Measurements from ENCODE around the gene ANKLE1.

ANKLE1 gene, protein sequence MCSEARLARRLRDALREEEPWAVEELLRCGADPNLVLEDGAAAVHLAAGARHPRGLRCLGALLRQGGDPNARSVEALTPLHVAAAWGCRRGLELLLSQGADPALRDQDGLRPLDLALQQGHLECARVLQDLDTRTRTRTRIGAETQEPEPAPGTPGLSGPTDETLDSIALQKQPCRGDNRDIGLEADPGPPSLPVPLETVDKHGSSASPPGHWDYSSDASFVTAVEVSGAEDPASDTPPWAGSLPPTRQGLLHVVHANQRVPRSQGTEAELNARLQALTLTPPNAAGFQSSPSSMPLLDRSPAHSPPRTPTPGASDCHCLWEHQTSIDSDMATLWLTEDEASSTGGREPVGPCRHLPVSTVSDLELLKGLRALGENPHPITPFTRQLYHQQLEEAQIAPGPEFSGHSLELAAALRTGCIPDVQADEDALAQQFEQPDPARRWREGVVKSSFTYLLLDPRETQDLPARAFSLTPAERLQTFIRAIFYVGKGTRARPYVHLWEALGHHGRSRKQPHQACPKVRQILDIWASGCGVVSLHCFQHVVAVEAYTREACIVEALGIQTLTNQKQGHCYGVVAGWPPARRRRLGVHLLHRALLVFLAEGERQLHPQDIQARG

DNA sequence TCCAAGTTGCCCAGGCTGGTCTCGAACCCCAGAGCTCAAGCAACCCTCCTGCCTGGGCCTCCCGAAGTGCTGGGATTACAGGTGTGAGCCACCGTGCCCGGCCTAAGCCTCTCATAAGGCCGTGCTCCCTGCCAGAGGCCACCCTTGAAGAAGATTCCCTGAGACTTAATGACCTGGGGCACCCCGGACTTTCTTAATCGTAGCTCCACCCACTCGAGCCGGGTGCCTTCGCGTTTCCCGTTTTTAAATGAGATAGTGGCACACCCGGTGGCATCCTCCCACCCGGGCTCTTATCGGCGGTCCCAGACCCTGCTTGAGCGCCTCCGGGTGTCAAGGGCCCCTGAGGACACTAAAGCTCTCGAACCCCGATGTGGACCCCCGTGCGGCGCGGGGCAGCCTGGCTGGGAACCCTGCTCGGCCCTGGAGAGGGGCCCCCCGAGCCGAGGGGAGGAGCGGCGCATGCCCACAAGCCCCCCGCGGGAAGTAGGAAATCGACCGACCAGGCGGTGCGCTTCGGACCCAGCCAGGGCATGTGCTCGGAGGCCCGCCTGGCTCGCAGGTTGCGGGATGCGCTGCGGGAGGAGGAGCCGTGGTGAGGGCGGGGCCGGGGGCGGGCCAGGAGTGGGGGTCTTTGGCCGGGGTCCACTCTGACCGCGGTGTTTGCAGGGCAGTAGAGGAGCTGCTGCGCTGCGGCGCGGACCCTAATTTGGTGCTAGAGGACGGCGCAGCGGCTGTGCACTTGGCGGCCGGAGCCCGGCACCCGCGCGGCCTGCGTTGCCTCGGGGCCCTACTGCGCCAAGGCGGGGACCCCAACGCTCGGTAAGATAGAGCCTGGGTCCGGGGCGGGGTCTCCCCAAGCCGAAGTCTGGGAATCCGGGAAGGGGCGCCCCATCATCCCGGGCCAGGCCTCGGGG lies at the start of gene ANKLE1:
Gene ANKLE1 (plus strand): TSS at position 511 of the 914 bp plus-strand sequence. CDS start 20 bp downstream, at position 531.
- no peak for DNase-seq (ENCODE audit: extremely low read depth, low read depth)
- TF ChIP-seq, protein P1, sequence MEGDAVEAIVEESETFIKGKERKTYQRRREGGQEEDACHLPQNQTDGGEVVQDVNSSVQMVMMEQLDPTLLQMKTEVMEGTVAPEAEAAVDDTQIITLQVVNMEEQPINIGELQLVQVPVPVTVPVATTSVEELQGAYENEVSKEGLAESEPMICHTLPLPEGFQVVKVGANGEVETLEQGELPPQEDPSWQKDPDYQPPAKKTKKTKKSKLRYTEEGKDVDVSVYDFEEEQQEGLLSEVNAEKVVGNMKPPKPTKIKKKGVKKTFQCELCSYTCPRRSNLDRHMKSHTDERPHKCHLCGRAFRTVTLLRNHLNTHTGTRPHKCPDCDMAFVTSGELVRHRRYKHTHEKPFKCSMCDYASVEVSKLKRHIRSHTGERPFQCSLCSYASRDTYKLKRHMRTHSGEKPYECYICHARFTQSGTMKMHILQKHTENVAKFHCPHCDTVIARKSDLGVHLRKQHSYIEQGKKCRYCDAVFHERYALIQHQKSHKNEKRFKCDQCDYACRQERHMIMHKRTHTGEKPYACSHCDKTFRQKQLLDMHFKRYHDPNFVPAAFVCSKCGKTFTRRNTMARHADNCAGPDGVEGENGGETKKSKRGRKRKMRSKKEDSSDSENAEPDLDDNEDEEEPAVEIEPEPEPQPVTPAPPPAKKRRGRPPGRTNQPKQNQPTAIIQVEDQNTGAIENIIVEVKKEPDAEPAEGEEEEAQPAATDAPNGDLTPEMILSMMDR (IDR thresholded peaks at IDR 0.05; ENCODE audit: low read depth, low read length, missing control alignments) = no peak
- peak within 1 kb of the TSS; percentile 48 for H3K4me3 ChIP-seq (replicated peaks; ENCODE audit: low read depth, low read length)

DNA sequence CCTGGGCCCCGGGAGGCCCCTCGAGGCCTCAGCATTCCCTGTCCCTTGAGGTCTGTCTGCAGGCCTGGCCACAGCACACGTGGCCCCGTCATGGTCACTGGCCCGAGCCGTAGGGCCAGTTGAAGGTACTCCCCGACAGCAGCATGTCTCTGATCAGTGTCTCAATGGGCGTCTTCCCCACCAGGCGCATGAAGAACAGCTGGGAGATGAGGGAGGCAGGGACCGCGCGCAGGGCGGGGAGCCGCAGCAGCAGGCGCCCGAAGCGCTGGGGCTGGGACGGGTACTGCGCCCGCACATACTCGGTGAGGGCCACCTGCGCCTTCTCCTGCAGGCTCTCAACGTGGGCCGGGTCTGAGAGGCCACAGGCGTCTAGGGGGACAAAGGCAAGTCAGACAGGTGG lies 49.4 kb upstream of the ANKLE1 start:
- no peak overlapping the region for H3K4me3 ChIP-seq (replicated peaks; ENCODE audit: low read depth, low read length)
- TF ChIP-seq, protein P1 (IDR thresholded peaks at IDR 0.05; ENCODE audit: low read depth, low read length, missing control alignments) = no peak
- no peak for DNase-seq (ENCODE audit: extremely low read depth, low read depth)

DNA sequence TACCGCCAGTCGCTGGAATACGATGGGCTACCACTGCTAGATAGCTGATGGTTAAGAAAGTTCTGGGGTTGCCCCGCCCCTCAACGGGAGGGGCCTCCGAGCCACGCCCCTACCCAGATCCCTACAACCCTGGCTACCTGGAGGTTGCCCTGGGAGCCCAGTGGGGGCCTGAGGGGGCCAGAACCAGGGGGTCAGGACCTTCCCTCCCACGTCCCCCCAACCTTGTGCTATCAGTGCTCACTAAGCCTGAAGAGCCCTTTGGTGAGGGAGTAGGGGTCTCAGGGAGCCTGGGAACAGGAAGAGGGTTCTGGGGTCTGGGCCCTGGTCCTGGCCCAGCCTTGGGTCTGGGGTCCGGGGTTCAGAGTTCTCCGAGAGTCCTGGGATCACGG lies 46.8 kb upstream of the ANKLE1 start:
- no peak for DNase-seq (ENCODE audit: extremely low read depth, low read depth)
- TF ChIP-seq, protein P1 (IDR thresholded peaks at IDR 0.05; ENCODE audit: low read depth, low read length, missing control alignments) = no peak
- peak overlapping the region; percentile 82 for H3K4me3 ChIP-seq (replicated peaks; ENCODE audit: low read depth, low read length)

DNA sequence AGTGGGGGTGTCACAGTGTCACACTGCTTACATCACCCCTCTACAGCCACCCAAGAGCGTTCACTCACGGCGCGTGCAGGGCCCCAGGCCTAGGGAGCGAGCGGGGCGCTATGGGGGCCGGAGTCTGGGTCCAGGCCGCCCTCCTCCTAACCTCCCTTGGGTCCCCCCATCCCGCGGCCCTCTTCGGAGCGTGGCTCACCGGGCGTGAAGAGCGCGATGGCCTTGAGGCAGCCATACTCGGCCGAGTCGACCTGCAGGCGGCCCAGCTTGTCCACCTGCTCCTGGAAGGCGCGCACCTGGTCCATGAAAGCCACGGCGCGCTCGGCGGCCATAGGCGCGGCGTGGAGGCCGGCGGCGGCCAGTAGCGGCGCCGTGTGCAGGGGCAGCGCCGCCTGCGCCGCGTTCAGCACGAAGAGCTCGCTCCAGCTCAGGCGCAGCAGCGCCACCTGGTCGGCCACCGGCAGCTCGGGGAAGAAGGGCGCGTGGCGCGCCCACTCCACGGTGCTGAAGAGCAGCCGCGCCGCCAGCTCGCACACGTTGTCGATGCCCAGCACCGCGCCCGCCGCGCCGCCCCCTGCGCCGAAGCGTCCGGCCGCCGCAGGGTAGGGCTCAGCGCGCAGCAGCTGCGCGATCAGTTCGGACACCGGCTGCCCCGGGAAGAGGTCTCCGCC lies 46.3 kb upstream of the ANKLE1 start:
- H3K4me3 ChIP-seq (replicated peaks; ENCODE audit: low read depth, low read length) = peak overlapping the region; percentile 82
- TF ChIP-seq, protein P1 (IDR thresholded peaks at IDR 0.05; ENCODE audit: low read depth, low read length, missing control alignments) = peak; percentile 17
- DNase-seq (ENCODE audit: extremely low read depth, low read depth) = no peak

DNA sequence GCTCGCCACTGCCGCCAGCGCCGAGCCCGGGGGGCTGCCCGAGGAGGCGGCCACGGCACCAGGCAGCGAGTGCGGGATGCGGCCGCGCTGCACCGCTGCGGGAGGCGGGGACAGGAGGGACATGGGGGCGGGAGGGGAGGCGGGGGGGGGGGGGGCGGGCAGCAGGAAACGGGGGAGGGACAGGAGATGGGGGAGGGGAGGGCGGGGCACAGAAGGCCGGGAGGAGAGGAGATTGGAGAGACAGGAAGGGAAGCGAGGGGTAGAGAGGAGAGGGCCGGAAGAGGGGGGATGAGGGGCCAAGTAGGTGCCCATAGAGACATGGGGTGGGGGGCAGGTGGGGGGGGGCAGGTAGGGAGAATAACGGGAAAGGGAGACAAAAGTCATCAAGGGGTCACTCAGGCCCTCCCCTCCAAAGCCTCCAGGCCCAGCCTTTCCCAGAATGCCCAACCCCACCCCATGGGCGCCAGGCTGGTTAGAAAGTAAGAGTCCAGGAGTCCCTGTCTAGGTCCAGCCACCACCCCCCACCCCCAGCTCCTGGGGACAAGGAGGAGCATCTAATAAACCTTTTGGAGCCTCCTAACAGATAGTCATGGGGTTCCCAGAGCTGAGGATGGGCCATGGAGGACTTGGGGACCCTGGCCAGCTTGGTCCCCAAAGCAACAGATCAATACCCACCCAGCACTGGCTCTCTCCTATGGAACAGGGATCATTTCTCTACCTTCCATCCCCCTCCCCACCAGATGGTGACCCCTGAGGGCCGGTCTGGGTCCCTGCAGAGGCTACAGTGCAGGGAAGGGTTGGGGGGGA lies 45.5 kb upstream of the ANKLE1 start:
- no peak for DNase-seq (ENCODE audit: extremely low read depth, low read depth)

More for the DNA sequence above, 45.5 kb upstream of the ANKLE1 start:
- TF ChIP-seq, protein P1 (IDR thresholded peaks at IDR 0.05; ENCODE audit: low read depth, low read length, missing control alignments) = no peak
- peak overlapping the region; percentile 82 for H3K4me3 ChIP-seq (replicated peaks; ENCODE audit: low read depth, low read length)

Measured in HFF-Myc (cell line).